HCT116 (cell line): ENCODE results near the gene ZCCHC2. TPM values are rescaled to one million over a fixed set of nuclear protein-coding genes. Genes with fewer than 3 reads are reported as not detected.

Source experiments
- ATAC-seq: fragments of 200-7000 bp; cut with Tn5 transposase; 2 replicates; pipeline ENCODE4 v1.9.1; 2020; ENCODE audit warnings: mild to moderate bottlenecking, moderate library complexity
- BruUV-seq: library from RNA; stranded (reverse); fragments of 400-500 nt; replicated peaks from 2 replicates; lab custom pipeline; 2021; lab: Mats Ljungman, UMichigan
- CTCF ChIA-PET: fragments of 300-600 bp; sonication (Branson Sonifier 250); formaldehyde crosslinking; loops from one replicate; lab custom pipeline; 2021; ENCODE audit warnings: antibody characterized with exemption; lab: Charles Lee
- POLR2A ChIA-PET: fragments of 300-600, 350-600 bp; sonication (Branson Sonifier 250); formaldehyde crosslinking; loops from one replicate; lab custom pipeline; 2021; ENCODE audit warnings: antibody characterized with exemption; lab: Charles Lee
- RAD21 ChIA-PET, 2 experiments: fragments of 300-600 bp; sonication (Branson Sonifier 250); formaldehyde crosslinking; loops; one replicate each; lab custom pipeline; 2023; ENCODE audit warnings: low total read pairs in 2 of 2; ENCODE audit not compliant: uncharacterized antibody in 2 of 2, unreplicated experiment in 2 of 2, low non-redundant PET in 1 of 2; lab: Charles Lee
- DNase-seq: peaks from one replicate; pipeline ENCODE4 v3.0.0-alpha.2; 2010; ENCODE audit warnings: low read depth, low spot score
- H2AFZ ChIP-seq: fragments of 200-600 bp; shearing (Covaris generic), sonication (generic); 2 replicates; pipeline ENCODE4 v1.6.1; 2017; ENCODE audit warnings: low read depth, mixed run types, mixed read lengths, antibody characterized with exemption, low read length; ENCODE audit not compliant: poor library complexity, severe bottlenecking
- H3K27ac ChIP-seq: 2 replicates; pipeline ENCODE4 v1.5.1; 2012; ENCODE audit warnings: low read depth, low read length
- H3K27me3 ChIP-seq: fragments of 200-600 bp; sonication (generic); 2 replicates; pipeline ENCODE4 v1.6.1; 2016; ENCODE audit warnings: mixed run types, low read length, mixed read lengths; ENCODE audit not compliant: insufficient read depth
- H3K36me3 ChIP-seq, 2 experiments: fragments of 200-500 bp in 1 of 2; fragments of 200-600 bp in 1 of 2; sonication (Bioruptor generic) in 1 of 2; sonication (generic) in 1 of 2; 2 replicates each; pipeline versions ENCODE4 v1.5.1 to v1.6.1; 2014 to 2016; ENCODE audit warnings: low read length in 2 of 2, inconsistent platforms in 1 of 2, mixed read lengths in 1 of 2, mixed run types in 1 of 2; ENCODE audit not compliant: insufficient read depth in 2 of 2, control insufficient read depth in 1 of 2
- H3K4me1 ChIP-seq, 2 experiments: fragments of 200-600 bp in 1 of 2; sonication (generic) in 1 of 2; 2 replicates each; pipeline versions ENCODE4 v1.5.1 to v1.6.1; 2012 to 2017; ENCODE audit warnings: low read length in 2 of 2, inconsistent platforms in 1 of 2, mild to moderate bottlenecking in 1 of 2, mixed read lengths in 1 of 2, mixed run types in 1 of 2, moderate library complexity in 1 of 2; ENCODE audit not compliant: insufficient read depth in 2 of 2, control insufficient read depth in 1 of 2
- H3K4me2 ChIP-seq: fragments of 200-600 bp; sonication (generic); 2 replicates; pipeline ENCODE4 v1.6.1; 2017; ENCODE audit warnings: mixed run types, low read length, mixed read lengths
- H3K4me3 ChIP-seq, 2 experiments: fragments of 200-600 bp in 1 of 2; sonication (generic) in 1 of 2; replicated peaks in 1 of 2; 2 replicates each; pipeline ENCODE4 v1.5.1; 2011 to 2016; ENCODE audit warnings: low read length in 2 of 2, control low read depth in 1 of 2, low read depth in 1 of 2, mild to moderate bottlenecking in 1 of 2, mixed read lengths in 1 of 2, mixed run types in 1 of 2
- H3K79me2 ChIP-seq: fragments of 200-600 bp; sonication (generic); 2 replicates; pipeline ENCODE4 v1.6.1; 2017; ENCODE audit warnings: mild to moderate bottlenecking, mixed run types, low read length, moderate library complexity, mixed read lengths; ENCODE audit not compliant: insufficient read depth
- H3K9ac ChIP-seq: fragments of 200-600 bp; sonication (generic); 2 replicates; pipeline ENCODE4 v1.6.1; 2016; ENCODE audit warnings: low read length, mixed read lengths
- H3K9me2 ChIP-seq: fragments of 200-600 bp; sonication (generic), shearing (Covaris generic); 2 replicates; pipeline ENCODE4 v1.6.1; 2017; ENCODE audit warnings: mixed run types, mild to moderate bottlenecking, moderate library complexity; ENCODE audit not compliant: insufficient read depth
- H3K9me3 ChIP-seq, 2 experiments: fragments of 200-500 bp in 1 of 2; fragments of 200-600 bp in 1 of 2; sonication (Bioruptor generic) in 1 of 2; sonication (generic) in 1 of 2; 2 replicates each; pipeline ENCODE4 v1.6.1; 2014 to 2017; ENCODE audit warnings: low read length in 2 of 2, mixed read lengths in 2 of 2, inconsistent platforms in 1 of 2, low read depth in 1 of 2, mild to moderate bottlenecking in 1 of 2, mixed run types in 1 of 2, moderate library complexity in 1 of 2; ENCODE audit not compliant: control insufficient read depth in 1 of 2, insufficient read depth in 1 of 2
- H4K20me1 ChIP-seq: fragments of 200-600 bp; sonication (generic), shearing (Covaris generic); 2 replicates; pipeline ENCODE4 v1.6.1; 2017; ENCODE audit warnings: mixed run types, mild to moderate bottlenecking, moderate library complexity; ENCODE audit not compliant: insufficient read depth
- REST ChIP-seq: IDR thresholded peaks from 2 replicates; pipeline ENCODE4 v1.6.1; 2012; ENCODE audit warnings: low read depth
- SRF ChIP-seq: IDR thresholded peaks from 2 replicates; pipeline ENCODE4 v1.6.1; 2012; ENCODE audit warnings: low read depth
- ZFX ChIP-seq: fragments of 450-650 bp; IDR thresholded peaks from 2 replicates; pipeline ENCODE4 v1.6.1; 2017
- intact Hi-C: fragments of 100-400 bp; cut with micrococcal nuclease; formaldehyde crosslinking; loops from 2 replicates; pipeline ENCODE4 v1.10.0; 2022
- total RNA-seq: library from RNA; stranded (reverse); gene quantifications from one replicate; pipeline ENCODE4 v1.2.1, GENCODE V29; 2021; ENCODE audit not compliant: unreplicated experiment

Gene ZCCHC2
- total RNA-seq, 1 experiment from 2014 or later = 17.7 TPM

GRCh38 chr18:62523631-62524439 lies 1.0 kb downstream of the ZCCHC2 start:
- Histone ChIP-seq H3K4me2 (peak overlapping the region; percentile 93), H3K36me3 (no peaks in the 10 kb centered on the region), H3K9me3 (no peaks in the 10 kb centered on the region), H3K4me3 (peak overlapping the region; percentile 61 to 74), H3K79me2 (peaks cover 52% of the 10 kb centered on the region), H3K27ac (peak overlapping the region; percentile 96), H2AFZ (no peak overlapping the region), H3K9me2 (no peaks in the 10 kb centered on the region), H4K20me1 (no peaks in the 10 kb centered on the region), H3K9ac (peak overlapping the region; percentile 85), H3K27me3 (no peaks in the 10 kb centered on the region), H3K4me1 (peaks cover 21 to 38% of the 10 kb centered on the region in 2 experiments)
- ATAC-seq (no peak), DNase-seq (no peak)
- intact Hi-C loops = loop anchor here (2.0 kb wide), 3 partner anchors 37 to 99 kb away; no protein-coding TSS in a partner anchor
- ChIA-PET POLR2A (no interaction called here), CTCF (no interaction called here), RAD21 (no interaction called here)
- no TSS peak for BruUV-seq
- TF ChIP-seq SRF (no peak), ZFX (peak; percentile 88), REST (no peak)
